T-helper 1 cell treated with Interleukin-12 subunit alpha and Interleukin-12 subunit beta and Interleukin-4 antibody, amounts not matched to agents 30 μg/mL and 1 μg/mL, for 36 hours (primary cell): ENCODE data around the gene ENO2.

Experiments
- H3K27ac Mint-ChIP-seq: one replicate; pipeline ENCODE4 v1.8.0; 2021; ENCODE audit warnings: mild to moderate bottlenecking, mixed read lengths
- H3K27me3 Mint-ChIP-seq: one replicate; pipeline ENCODE4 v1.8.0; 2021; ENCODE audit warnings: low read depth, mixed read lengths
- H3K36me3 Mint-ChIP-seq: one replicate; pipeline ENCODE4 v1.8.0; 2021; ENCODE audit warnings: low read depth, mixed read lengths
- H3K4me1 Mint-ChIP-seq: one replicate; pipeline ENCODE4 v1.8.0; 2021; ENCODE audit warnings: low read depth, mixed read lengths
- H3K4me3 Mint-ChIP-seq: one replicate; pipeline ENCODE4 v1.8.0; 2021; ENCODE audit warnings: mild to moderate bottlenecking, moderate library complexity, mixed read lengths
- H3K9me3 Mint-ChIP-seq: one replicate; pipeline ENCODE4 v1.8.0; 2021; ENCODE audit warnings: mixed read lengths

The ENO2 gene

DNA sequence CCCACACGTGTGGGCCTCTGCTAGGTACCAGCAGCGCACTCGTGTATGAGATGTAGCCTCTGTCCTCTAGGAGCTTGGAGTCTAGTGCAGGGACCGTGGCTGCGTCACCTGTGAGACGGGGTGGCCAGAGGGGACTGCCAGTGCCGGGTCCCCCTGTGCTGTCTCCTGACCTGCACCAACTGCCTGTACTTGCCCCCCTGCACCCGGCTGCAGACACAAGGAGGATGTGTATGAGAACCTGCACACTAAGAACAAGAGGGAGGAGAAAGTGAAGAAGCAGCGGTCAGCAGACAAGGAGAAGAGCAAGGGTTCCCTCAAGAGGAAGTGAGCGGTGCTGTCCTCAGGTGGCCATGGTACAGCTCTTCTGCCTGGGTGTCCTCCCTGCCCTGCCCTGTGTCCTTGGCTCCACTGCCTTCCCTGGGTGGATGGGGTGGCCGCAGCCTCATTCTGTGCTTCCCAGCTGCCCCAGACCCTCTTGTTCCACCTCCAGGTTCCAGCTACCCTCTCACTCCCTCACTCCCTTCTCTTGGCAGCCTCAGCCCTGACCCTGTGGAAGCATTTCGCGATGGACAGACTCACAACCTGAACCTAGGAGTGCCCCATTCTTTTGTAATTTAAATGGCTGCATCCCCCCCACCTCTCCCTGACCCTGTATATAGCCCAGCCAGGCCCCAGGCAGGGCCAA is 46.4 kb downstream of the ENO2 start:
- Mint-ChIP-seq H3K27me3 (no peaks in the 10 kb centered on the region), H3K36me3 (peaks cover 48% of the 10 kb centered on the region), H3K9me3 (no peaks in the 10 kb centered on the region), H3K4me3 (peak overlapping the region; percentile 15), H3K4me1 (peaks cover 62% of the 10 kb centered on the region), H3K27ac (peak overlapping the region; percentile 96)

DNA sequence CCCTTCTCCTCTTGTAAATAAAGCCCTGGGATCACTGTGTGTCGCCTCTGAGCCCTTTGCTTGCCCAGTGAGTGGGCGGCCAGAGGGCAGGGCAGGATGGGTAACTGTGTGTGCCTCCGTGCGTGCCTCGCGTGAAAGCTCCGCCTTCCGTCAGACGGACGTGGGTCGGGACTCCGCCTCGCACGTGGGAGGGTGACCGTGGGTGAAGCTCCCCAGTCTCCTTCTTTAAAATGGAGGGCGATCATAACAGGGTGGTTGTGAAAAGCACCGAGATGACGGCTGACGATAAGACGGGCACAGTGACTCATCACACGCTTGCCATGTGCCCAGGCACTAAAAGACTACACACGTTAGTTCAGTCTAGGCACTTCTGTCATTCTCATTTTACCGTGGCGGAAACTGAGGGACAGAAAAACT is 46.9 kb downstream of the ENO2 start:
- Mint-ChIP-seq H3K4me3 (peak overlapping the region; percentile 79), H3K9me3 (no peaks in the 10 kb centered on the region), H3K27me3 (no peaks in the 10 kb centered on the region), H3K36me3 (peaks cover 49% of the 10 kb centered on the region), H3K4me1 (peaks cover 61% of the 10 kb centered on the region), H3K27ac (peak overlapping the region; percentile 96)

DNA sequence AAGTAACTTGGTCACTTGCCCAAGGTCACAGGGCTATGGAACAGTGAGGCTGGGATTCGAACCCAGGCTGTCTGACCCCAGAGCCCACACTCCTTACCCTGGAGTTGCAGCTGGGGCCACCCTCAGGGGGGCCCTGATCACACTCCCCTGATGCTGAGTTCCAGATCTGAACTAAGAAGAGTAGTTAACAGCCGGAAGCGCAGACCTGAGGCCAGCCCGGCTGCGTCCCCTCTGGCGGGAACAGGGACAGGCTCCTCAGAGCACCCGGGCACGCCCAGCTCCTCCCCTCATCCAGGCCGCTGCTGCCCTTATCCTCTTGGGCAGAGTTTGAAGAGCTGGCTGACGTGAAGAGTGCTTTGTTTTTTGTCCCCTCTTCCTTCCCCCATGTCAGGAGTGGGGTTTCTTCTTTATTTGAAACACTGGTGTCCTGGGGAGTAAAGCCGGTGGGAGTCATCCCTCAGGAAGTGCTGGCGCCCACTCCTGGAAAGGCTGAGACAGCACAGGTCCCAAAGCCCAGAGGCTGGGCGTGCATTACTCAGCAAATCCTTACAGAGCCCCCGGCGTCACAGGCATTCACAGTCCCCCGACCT is 47.4 kb downstream of the ENO2 start:
- Mint-ChIP-seq H3K4me1 (peaks cover 58% of the 10 kb centered on the region), H3K27ac (peak overlapping the region; percentile 96), H3K27me3 (no peaks in the 10 kb centered on the region), H3K36me3 (peaks cover 46% of the 10 kb centered on the region), H3K9me3 (no peaks in the 10 kb centered on the region), H3K4me3 (peak overlapping the region; percentile 79)

DNA sequence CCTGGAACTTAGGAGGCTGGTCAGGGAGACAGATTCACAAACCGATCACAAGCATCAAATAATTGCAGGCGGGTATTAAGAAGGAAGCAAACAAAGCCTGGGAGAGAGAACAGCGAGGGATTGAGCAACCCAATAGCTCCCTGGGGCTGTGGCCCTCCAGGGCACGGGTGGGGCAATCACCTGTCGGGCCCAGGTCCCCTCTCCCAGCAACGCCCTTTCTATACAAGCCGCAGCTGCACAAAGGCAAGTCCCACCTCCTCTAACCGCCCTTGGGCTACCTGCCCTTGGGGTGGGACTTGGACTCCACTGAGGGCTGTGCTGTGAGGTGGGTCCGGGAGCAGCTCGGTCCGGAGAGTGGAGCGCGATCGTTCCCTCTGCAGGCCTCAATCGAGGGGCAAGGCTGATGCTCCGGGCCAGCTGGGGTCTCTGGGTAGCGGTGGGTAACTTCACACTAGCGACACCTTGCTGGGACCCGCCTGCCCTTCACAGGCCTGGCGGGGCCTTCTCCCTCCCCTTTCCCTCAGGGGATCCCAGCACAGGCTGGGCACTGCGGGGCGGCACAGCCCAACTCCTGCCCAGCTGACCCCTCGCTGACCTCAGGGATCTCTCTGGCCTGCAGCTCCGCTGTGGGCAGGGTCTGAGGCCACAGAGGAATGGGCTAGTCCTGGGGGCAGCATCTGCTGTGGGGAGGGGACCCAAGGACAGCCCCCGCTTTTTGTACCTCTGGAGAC is 48.1 kb downstream of the ENO2 start:
- no peak overlapping the region for H3K4me3 Mint-ChIP-seq
- H3K4me1 Mint-ChIP-seq = peaks cover 52% of the 10 kb centered on the region
- H3K9me3 Mint-ChIP-seq = no peaks in the 10 kb centered on the region

DNA sequence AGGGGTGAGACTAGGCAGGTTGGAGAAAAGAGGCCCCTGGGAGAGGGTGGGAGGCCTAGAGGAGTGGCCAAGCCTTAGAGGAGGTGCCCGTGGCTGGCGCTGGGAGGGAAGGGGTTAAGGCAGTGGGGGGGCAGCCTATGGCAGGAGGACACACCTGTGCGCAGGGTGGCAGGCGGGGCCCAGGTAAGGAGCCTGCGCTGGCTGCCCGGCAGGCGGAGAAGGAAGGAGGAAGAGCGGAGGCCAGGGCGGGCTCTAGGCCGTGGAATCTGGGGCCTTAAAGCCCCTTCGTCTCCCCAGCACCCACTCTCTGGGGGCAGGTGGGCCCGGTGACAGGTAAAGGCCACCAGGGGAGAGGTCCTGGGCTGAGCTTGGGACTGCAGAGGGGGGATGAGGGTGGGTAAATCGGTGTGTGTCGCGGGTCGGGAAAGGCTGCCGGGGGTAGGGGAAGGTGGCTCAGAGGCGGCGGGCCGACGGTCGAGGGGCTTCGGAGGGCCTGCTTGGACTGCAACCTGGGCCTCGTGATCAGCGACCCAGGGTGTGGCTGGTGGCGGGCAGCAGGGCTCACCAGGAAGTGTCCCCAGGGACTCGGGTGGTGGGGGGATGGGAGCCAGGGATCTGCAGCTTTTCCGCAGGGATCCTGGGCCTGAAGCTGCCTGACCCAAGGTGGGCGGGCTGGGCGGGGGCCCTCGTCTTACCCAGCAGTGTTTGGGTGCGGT is 48.8 kb downstream of the ENO2 start:
- Mint-ChIP-seq H3K4me3 (no peak overlapping the region), H3K27ac (peak overlapping the region; percentile 36), H3K27me3 (no peaks in the 10 kb centered on the region)

More for the DNA sequence above, 48.1 kb downstream of the ENO2 start:
- peak overlapping the region; percentile 96 for H3K27ac Mint-ChIP-seq
- H3K36me3 Mint-ChIP-seq = peaks cover 40% of the 10 kb centered on the region
- H3K27me3 Mint-ChIP-seq = no peaks in the 10 kb centered on the region

DNA sequence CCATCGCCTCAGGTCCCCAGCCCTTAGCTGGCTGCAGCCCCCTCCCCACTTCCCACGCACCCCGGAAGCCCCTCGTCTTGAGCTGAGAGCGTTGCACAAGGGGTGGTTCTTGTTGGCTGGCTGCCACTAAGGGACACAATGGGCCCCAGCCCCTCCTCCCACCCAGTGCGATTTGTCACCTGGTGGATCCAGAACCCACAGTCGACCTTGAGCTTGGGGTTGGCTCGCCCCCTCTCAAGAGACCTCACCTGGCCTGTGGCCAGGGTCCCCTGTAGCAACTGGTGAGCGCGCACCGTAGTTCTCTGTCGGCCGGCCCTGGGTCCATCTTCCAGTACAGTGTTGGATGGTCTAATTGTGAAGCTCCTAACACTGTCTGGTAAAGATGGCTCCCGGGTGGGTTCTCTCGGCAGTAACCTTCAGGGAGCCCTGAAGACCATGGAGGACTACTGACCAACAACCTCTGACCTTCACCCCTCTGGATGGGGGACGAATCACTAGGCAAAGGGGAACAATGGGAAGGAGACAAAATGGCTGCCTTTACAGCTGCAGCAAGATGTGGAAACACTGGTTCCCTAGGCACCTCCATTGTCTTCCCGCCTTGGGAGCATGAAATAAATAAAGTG is 49.5 kb downstream of the ENO2 start:
- H3K27me3 Mint-ChIP-seq = no peaks in the 10 kb centered on the region
- no peak overlapping the region for H3K4me3 Mint-ChIP-seq
- no peak overlapping the region for H3K27ac Mint-ChIP-seq
- no peaks in the 10 kb centered on the region for H3K9me3 Mint-ChIP-seq
- peaks cover 46% of the 10 kb centered on the region for H3K4me1 Mint-ChIP-seq
- peaks cover 38% of the 10 kb centered on the region for H3K36me3 Mint-ChIP-seq

More for the DNA sequence above, 48.8 kb downstream of the ENO2 start:
- Mint-ChIP-seq H3K36me3 (peaks cover 38% of the 10 kb centered on the region), H3K4me1 (peaks cover 47% of the 10 kb centered on the region), H3K9me3 (no peaks in the 10 kb centered on the region)

DNA sequence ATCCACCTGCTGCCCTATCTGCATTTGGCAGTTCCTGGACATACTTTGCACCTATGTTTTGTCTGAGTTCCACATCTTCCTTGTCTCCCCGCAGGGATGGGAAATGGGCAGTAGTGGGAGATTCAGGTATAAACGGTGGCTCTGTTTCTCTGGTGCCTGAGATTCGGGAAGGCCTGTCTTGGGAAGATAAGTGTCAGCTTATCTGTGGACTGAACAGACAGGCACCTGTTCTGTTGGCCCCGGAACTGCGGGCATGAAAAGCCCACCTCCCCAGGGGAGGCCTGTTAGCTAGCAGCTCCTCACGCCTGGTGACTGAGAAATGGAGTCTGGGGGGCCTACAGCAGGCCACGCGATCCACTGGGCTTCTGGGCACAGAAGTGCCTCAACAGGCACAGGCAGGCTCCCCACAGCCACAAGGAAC is 50.2 kb downstream of the ENO2 start:
- Mint-ChIP-seq H3K27ac (peak overlapping the region; percentile 75), H3K36me3 (peaks cover 37% of the 10 kb centered on the region), H3K4me1 (peaks cover 46% of the 10 kb centered on the region), H3K27me3 (no peaks in the 10 kb centered on the region), H3K9me3 (no peaks in the 10 kb centered on the region), H3K4me3 (no peak overlapping the region)

DNA sequence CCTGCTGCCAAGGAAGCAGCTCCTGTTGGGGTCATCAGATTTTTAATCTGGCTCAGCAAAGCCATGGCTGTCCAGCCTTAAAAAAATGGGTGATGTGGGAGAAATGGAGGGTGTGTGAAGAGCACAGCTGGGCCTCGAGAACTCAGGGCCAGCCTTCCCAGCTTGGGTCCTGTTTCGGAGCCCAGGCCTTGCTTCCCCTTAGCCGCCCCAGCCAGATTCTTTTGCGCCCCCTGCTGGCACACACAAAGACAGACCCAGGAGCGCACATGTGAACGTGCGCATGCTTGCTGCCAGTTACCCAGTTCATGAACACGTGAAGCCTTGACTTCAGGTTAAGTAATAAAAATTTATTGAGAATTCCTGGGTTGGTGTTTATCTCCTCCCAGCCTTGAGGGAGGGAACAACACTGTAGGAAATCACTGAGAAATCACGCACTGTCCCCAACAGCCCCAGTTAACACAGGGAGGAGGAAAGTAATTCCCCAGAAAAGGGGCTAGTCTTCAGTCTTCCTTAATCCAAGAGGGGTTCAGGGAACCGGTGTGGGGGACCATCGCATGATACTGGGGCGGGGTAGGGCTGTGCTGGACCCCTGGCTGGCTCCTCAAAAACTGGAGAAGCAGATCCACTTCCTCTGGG is 50.8 kb downstream of the ENO2 start:
- Mint-ChIP-seq H3K27ac (peak overlapping the region; percentile 75), H3K36me3 (peaks cover 37% of the 10 kb centered on the region), H3K9me3 (no peaks in the 10 kb centered on the region), H3K4me1 (peaks cover 43% of the 10 kb centered on the region), H3K4me3 (no peak overlapping the region), H3K27me3 (no peaks in the 10 kb centered on the region)

DNA sequence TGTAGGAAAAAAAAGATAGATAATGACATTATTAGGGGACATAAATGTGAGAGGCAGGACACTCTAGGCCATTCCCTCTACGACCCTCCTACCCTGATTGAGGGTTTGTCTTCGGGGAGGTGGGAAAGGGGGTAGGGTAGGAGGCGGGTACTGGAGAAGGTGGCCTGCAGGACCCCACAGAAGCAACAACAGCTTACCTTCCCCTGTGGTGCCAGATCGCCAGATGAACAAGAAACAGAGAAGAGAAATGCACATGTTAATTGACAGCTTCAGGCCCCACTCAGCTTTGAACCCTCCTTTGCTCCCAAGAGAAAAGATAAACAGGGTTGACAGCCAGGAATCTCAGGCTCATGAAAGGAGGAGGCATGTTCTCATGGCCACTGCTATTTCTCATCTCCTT is 51.3 kb downstream of the ENO2 start:
- H3K4me1 Mint-ChIP-seq = peaks cover 39% of the 10 kb centered on the region
- H3K27ac Mint-ChIP-seq = peak overlapping the region; percentile 75
- no peak overlapping the region for H3K4me3 Mint-ChIP-seq
- peaks cover 33% of the 10 kb centered on the region for H3K36me3 Mint-ChIP-seq
- H3K27me3 Mint-ChIP-seq = no peaks in the 10 kb centered on the region
- no peaks in the 10 kb centered on the region for H3K9me3 Mint-ChIP-seq

DNA sequence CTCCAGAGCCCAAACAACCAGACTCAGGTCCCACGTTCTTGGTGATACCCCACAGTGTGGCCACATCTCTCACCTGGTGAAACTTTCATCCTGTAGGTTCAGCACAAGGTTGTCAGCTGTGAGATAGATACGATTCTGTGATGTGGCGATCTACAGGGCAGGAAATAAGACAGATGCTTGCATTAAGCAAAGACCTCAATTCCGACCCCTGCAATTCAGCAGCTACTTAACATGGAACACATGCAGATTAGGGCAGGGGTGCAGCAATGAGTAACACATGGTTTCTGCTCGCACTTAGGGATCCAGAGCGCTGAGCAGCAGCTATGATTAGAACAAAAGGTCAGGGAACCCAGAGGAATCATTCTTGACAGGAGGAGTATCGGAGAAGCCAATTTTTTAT is 52.0 kb downstream of the ENO2 start:
- H3K27ac Mint-ChIP-seq = peak overlapping the region; percentile 28
- no peaks in the 10 kb centered on the region for H3K27me3 Mint-ChIP-seq
- H3K9me3 Mint-ChIP-seq = no peaks in the 10 kb centered on the region
- H3K4me1 Mint-ChIP-seq = peaks cover 35% of the 10 kb centered on the region
- H3K36me3 Mint-ChIP-seq = peaks cover 33% of the 10 kb centered on the region
- peak overlapping the region; percentile 7 for H3K4me3 Mint-ChIP-seq

DNA sequence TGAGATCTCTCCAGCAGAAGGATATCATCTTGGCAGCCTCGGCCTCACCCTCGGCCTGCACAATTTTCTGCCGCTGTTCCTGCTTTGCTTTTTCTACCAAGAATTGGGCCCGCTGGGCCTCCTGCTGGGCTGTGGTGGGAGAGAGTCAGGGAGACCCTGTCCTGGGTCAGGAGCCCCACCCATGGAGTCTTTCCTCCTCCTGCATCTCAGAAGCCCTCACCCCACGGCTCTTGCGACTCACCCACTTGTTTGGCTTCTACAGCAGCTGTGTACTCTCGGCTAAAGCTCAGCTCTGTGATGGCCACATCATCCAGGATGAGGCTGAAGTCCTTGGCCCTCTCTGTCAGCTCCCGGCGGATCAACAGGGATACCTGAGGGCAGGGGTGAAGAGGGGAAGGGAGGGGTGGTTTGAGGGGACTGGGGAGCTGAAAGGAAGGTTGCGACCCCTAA is 53.3 kb downstream of the ENO2 start:
- H3K4me3 Mint-ChIP-seq = no peak overlapping the region
- H3K4me1 Mint-ChIP-seq = peaks cover 39% of the 10 kb centered on the region
- peak overlapping the region; percentile 20 for H3K27ac Mint-ChIP-seq
- no peaks in the 10 kb centered on the region for H3K9me3 Mint-ChIP-seq
- no peaks in the 10 kb centered on the region for H3K27me3 Mint-ChIP-seq
- peaks cover 35% of the 10 kb centered on the region for H3K36me3 Mint-ChIP-seq

DNA sequence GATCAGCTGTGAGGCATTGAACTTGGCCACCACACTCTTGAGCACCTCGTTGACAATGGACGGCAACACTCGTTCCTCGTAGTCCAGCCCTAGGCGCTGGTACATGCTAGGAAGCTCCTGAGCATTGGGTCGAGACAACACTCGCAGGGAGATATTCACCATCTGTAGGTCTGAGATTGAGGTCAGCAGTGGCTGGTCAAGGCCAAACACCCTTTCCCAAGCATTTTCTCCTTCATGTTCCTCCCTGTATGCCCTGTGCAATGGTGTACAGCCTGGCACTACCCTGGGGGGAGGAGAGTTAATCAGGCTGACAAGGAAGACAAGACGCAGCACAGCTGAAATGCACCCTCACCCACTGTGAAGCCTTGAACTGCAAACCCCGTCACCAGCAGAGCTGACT is 54.0 kb downstream of the ENO2 start:
- H3K4me3 Mint-ChIP-seq = peak overlapping the region; percentile 100
- H3K36me3 Mint-ChIP-seq = peaks cover 35% of the 10 kb centered on the region
- no peaks in the 10 kb centered on the region for H3K9me3 Mint-ChIP-seq
- no peaks in the 10 kb centered on the region for H3K27me3 Mint-ChIP-seq
- H3K4me1 Mint-ChIP-seq = peaks cover 41% of the 10 kb centered on the region
- H3K27ac Mint-ChIP-seq = peak overlapping the region; percentile 87

DNA sequence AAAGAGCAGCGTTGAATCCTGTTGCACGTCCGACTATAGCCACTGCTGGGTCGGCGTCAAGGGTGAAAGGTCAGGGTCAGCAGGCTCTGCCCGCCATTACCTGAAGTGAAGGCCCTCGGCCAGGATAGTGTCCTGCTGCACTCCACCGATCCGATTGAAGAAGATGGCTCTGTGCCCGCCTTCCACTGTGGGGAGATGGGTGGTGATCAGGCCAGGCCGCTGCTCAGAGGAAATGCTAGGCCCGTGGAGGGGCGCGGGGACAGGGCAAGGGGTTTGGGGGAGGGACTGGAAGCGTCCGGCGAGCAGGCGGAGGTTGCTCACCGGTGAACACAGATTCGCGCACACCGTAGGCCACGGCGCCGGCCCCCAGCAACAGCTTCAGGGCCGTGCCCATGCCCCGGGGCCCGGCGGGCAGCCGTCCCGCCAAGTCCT is 55.7 kb downstream of the ENO2 start:
- H3K27me3 Mint-ChIP-seq = no peaks in the 10 kb centered on the region
- H3K27ac Mint-ChIP-seq = peak overlapping the region; percentile 100
- peaks cover 38% of the 10 kb centered on the region for H3K4me1 Mint-ChIP-seq
- no peaks in the 10 kb centered on the region for H3K9me3 Mint-ChIP-seq
- peak overlapping the region; percentile 100 for H3K4me3 Mint-ChIP-seq
- peaks cover 42% of the 10 kb centered on the region for H3K36me3 Mint-ChIP-seq
